22Rv1 (cell line): ENCODE data around the gene TMEM222.

Experiments
- H3K27ac ChIP-seq: fragments of 450-650 bp; 2 replicates; pipeline ENCODE4 v1.5.1; 2017
- ZFX ChIP-seq: fragments of 450-650 bp; IDR thresholded peaks from 2 replicates; pipeline ENCODE4 v1.6.1; 2017; ENCODE audit warnings: antibody characterized with exemption, borderline replicate concordance
- TF ChIP-seq, protein P1 (sequence below): fragments of 450-650 bp; IDR thresholded peaks from 2 replicates; pipeline ENCODE4 v1.5.1; 2017; ENCODE audit warnings: mild to moderate bottlenecking

TMEM222 gene

DNA sequence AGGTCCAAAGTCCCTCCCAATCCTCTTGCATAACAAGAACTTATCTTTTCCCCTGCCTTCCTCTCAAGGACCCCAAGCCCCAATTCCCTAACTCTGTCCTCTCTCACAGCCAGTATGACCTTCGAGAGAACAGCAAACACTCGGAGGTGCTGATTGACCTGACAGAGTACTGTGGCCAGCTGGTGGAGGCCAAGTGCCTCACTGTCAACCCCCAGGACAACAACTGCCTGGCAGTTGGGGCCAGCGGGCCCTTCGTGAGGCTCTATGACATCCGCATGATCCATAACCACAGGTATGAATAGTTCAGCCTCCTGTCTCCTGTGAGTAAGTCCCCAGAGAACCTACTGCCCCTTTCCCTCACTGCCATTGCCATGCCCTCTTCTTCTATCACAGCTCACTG is 29.9 kb upstream of the TMEM222 start:
- no peak for TF ChIP-seq ZFX
- TF ChIP-seq, protein P1, sequence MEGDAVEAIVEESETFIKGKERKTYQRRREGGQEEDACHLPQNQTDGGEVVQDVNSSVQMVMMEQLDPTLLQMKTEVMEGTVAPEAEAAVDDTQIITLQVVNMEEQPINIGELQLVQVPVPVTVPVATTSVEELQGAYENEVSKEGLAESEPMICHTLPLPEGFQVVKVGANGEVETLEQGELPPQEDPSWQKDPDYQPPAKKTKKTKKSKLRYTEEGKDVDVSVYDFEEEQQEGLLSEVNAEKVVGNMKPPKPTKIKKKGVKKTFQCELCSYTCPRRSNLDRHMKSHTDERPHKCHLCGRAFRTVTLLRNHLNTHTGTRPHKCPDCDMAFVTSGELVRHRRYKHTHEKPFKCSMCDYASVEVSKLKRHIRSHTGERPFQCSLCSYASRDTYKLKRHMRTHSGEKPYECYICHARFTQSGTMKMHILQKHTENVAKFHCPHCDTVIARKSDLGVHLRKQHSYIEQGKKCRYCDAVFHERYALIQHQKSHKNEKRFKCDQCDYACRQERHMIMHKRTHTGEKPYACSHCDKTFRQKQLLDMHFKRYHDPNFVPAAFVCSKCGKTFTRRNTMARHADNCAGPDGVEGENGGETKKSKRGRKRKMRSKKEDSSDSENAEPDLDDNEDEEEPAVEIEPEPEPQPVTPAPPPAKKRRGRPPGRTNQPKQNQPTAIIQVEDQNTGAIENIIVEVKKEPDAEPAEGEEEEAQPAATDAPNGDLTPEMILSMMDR: no peak
- no peak overlapping the region for H3K27ac ChIP-seq

DNA sequence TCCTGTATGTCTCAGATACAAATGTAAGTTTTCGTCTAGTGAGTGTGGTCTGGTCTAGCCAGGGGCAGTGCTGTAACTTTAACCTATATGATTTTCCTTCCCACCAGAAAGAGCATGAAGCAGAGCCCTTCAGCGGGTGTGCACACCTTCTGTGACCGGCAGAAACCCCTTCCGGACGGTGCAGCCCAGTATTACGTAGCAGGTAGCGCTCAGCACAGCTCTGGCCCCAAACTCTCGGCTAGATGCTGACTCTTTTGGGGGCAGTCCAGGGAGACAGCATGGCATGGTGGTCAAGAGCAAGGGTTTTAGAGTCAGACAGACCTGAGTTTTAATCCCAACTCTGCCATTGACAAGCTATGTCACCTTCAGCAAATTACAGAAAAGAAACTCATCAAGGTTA is 28.0 kb upstream of the TMEM222 start:
- TF ChIP-seq, protein P1: no peak
- TF ChIP-seq ZFX: no peak

DNA sequence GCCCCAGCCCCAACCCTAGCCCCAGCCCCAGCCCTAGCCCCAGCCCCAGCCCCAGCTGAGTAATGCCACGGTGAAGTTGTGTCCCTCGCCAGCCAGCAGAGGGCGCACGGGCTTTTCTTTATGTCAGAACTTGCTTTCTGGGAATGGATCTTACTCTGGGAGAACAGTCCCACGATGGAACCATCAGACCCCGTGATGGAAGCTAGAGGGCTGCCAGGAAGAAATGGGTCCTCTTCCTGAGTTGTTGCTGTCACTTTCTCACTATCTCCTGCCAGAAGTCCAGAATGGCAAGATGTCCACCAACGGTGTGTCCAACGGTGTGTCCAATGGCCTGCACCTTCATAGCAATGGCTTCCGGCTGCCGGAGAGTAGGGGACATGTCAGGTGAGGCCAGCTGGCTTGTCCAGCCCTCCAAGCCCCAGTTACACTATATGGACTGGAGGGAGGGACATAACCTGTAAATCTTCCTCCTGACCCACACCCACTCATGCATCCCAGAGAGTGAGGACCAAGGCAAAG is 25.1 kb upstream of the TMEM222 start:
- no peak for TF ChIP-seq ZFX
- TF ChIP-seq, protein P1: peak; percentile 86
- H3K27ac ChIP-seq: no peak overlapping the region

More for the DNA sequence above, 28.0 kb upstream of the TMEM222 start:
- no peak overlapping the region for H3K27ac ChIP-seq

DNA sequence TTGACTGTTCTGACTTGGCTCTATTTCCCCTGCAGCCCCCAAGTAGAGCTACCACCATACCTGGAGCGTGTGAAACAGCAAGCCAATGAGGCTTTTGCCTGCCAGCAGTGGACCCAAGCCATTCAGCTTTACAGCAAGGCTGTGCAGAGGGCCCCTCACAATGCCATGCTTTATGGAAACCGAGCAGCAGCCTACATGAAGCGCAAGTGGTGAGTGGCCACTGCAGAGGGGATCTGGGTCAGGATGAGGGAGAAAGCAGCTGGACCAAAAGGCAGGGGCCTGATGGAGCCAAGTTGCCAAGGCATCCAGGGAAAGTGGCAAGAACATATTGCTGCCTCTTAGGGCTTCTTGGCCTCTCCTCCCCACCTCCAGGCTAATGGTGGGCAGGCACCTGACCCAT is 24.1 kb upstream of the TMEM222 start:
- no peak for TF ChIP-seq ZFX
- TF ChIP-seq, protein P1: no peak
- no peak overlapping the region for H3K27ac ChIP-seq

DNA sequence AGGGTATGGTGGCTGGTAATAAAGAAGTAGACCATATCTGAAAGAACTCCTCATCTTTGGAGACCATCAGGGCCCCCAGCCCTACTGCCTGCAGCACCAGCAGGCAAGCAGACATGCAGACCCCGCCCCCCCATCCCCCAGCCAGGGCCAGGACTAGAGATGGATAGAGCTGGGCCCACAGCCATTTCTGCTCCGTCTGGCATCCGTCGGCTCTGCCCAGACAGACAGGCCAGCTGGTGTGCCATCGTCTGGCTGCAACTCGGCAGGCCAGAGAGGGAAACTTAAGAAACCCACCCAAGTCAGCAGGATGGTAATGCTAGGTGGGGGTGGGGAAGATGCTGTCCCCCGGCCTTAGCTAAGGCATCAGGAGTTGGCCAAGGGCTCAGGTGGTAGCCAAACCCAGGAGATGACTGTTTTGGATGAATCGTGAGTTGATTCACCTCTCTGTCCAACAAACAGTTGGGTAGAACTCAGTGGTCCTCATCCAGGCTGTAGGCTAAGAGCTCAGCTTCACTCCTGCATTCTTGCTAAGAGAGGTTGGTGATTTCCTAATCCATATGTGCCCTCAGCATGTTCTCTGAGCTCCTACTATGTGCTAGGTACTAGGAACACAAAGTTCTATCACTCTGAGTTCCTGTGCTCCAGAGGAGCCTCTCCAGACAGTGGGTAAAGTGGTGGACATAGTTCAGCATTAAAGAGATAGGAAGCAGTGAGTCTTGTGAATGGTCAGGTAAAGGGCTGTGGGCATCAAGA is 23.2 kb upstream of the TMEM222 start:
- TF ChIP-seq ZFX: no peak
- TF ChIP-seq, protein P1: no peak
- no peak overlapping the region for H3K27ac ChIP-seq

DNA sequence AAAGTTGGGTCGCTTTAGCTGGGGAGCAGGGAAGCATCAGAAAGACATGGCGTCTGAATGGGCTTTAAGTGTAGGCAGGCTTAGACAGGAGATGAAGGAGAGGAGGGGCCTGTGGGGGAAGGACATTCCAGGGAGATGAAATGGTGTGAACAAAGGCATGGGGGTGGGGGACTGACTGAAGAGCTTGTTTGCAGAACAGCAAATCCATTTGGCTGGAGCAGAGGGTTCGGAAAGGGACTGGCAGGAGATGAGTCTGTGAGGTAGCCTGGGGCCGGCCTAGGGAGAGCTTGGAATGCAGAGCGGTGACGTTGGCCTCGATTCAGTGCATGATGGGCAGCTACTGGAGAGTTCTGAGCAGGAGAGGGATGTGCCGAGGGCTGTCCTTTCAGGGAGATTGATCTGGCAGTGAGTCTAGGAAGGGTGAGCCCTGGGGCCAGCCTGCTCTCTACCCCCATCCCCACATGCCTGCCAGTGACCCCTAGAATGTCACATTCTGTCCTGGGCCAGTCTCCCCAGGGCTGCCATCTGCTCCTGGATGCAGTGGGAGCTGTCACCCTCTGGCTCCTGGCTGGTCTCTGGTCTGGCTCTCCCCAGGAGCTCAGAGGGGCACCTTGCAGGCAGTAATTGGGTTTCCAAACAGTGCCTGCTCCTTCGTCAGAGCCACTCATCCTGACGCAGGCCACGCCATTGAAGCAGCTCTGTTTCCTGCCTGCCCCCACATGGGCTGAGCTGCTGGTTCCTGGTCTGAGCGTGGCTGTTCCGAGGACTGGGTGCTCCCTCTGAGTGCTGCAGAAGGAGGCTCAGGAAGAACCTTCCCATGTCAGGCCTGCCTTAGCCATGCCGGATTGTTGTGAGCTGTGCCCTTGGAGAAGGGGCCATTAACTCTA is 22.3 kb upstream of the TMEM222 start:
- H3K27ac ChIP-seq: no peak overlapping the region
- TF ChIP-seq, protein P1: no peak
- TF ChIP-seq ZFX: no peak
